Loucy (cell line): ENCODE measurements around the gene PLEKHA6.
A peak's percentile ranks its signal among the peaks of the same experiment; 100 is the strongest.

ENCODE experiments used
- H2AFZ ChIP-seq: fragments of 200-600 bp; sonication (generic); 2 replicates; pipeline ENCODE4 v1.6.0; 2016; ENCODE audit warnings: antibody characterized with exemption, mild to moderate bottlenecking, low read length, moderate library complexity
- H3F3A ChIP-seq: fragments of 200-600 bp; 2 replicates; pipeline ENCODE4 v1.6.0; 2016; ENCODE audit warnings: antibody characterized with exemption, low read depth, mild to moderate bottlenecking
- H3K27me3 ChIP-seq: fragments of 200-600 bp; sonication (generic); 2 replicates; pipeline ENCODE4 v1.6.1; 2014; ENCODE audit warnings: low read length, mild to moderate bottlenecking; ENCODE audit not compliant: insufficient read depth, poor library complexity, severe bottlenecking
- H3K36me3 ChIP-seq: fragments of 200-600 bp; sonication (generic); 2 replicates; pipeline ENCODE4 v1.6.1; 2016; ENCODE audit warnings: low read length; ENCODE audit not compliant: insufficient read depth
- H3K4me1 ChIP-seq: fragments of 200-600 bp; sonication (generic); 2 replicates; pipeline ENCODE4 v1.5.1; 2014; ENCODE audit warnings: low read length, mild to moderate bottlenecking; ENCODE audit not compliant: insufficient read depth, poor library complexity, severe bottlenecking
- H3K4me2 ChIP-seq: fragments of 200-600 bp; sonication (generic); 2 replicates; pipeline ENCODE4 v1.6.0; 2014; ENCODE audit warnings: antibody characterized with exemption, low read length, low read depth, mild to moderate bottlenecking; ENCODE audit not compliant: poor library complexity, severe bottlenecking
- H3K4me3 ChIP-seq: fragments of 200-600 bp; sonication (generic); 2 replicates; pipeline ENCODE4 v1.5.1; 2014; ENCODE audit warnings: low read length, mild to moderate bottlenecking, mixed read lengths; ENCODE audit not compliant: poor library complexity, severe bottlenecking
- H3K79me2 ChIP-seq: fragments of 200-600 bp; sonication (generic); 2 replicates; pipeline ENCODE4 v1.6.1; 2014; ENCODE audit warnings: low read length; ENCODE audit not compliant: insufficient read depth
- H3K9ac ChIP-seq: fragments of 200-600 bp; sonication (generic); 2 replicates; pipeline ENCODE4 v1.6.0; 2014; ENCODE audit warnings: mild to moderate bottlenecking, low read depth, low read length, moderate library complexity; ENCODE audit not compliant: poor library complexity, severe bottlenecking
- H3K9me2 ChIP-seq: fragments of 200-600 bp; sonication (generic); replicated peaks from 2 replicates; pipeline ENCODE4 v1.6.1; 2016; ENCODE audit warnings: low read depth, low read length, mixed read lengths
- H3K9me3 ChIP-seq: fragments of 200-600 bp; sonication (generic); 2 replicates; pipeline ENCODE4 v1.6.1; 2014; ENCODE audit warnings: mild to moderate bottlenecking, antibody characterized with exemption, low read length, low read depth; ENCODE audit not compliant: insufficient read depth
- H4K20me1 ChIP-seq: fragments of 200-600 bp; sonication (generic); 2 replicates; pipeline ENCODE4 v1.6.0; 2014; ENCODE audit warnings: antibody characterized with exemption, low read length, mild to moderate bottlenecking; ENCODE audit not compliant: insufficient read depth, poor library complexity, severe bottlenecking
- EZH2phosphoT487 ChIP-seq: fragments of 200-600 bp; IDR thresholded peaks from 2 replicates; pipeline ENCODE4 v1.6.1; 2018; ENCODE audit warnings: antibody characterized with exemption, mild to moderate bottlenecking, moderate library complexity, borderline replicate concordance
- TF ChIP-seq, protein P1 (sequence below): fragments of 200-600 bp; sonication (generic); conservative IDR thresholded peaks from 2 replicates; pipeline ENCODE4 v1.5.1; 2014; ENCODE audit warnings: mild to moderate bottlenecking, antibody characterized with exemption, low read length

The PLEKHA6 gene

DNA sequence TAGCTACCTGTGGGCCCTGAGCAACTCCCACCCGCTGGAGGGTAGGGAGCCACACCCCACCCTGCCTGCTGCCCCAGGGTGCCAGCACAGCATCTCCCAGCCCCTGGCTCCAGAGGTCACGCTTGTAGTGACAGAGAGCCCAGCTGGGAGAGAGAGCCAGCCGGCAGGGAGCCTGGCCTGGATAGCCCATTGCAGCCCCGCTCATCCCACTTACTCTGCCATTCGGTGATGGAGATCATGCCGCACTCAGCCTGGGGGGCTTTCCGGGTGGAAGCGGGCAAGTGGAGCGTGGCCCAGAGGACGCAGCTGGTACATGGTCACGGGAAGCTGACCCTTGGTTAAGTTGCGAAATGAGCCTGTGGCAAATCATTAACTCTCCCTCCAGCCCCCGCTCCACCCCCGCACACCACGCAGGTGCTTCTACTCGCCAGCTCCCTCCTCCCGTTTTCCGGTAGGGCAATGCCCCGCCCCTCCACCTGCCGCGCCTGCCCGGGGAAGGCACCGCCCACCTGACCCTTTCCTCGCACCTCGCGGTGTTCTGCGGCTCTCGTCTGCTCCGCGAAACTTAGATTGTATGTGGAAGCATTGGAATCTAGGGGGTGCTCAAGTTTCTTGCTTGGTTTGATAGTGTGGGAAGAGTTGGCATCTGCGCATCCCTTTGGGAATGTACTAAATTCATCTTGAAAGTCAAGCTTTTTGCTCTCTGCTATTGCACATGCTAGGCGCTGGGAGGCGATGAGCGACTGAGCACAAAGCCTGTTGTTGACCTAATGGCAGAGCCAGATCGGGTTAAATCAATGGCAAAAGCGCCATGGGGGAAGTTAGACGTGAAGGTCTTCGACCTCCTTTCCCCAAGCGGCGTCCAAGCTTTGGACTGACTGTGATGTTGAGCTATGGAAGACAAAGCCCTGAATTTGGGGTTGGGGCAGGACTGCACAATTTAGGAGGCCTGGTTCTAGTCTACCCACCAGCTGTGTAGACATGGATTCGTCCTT, 145.8 kb downstream of the PLEKHA6 start, which contains the start of gene GOLT1A:
TSS of gene GOLT1A (minus strand) at position 321 of the 995 bp plus-strand sequence. CDS start at position 239, 82 bp downstream.
- Histone ChIP-seq H3K9me3 (no peaks in the 10 kb centered on the region), H3K79me2 (no peaks in the 10 kb centered on the region), H3F3A (no peaks in the 10 kb centered on the region), H3K9me2 (no peaks in the 10 kb centered on the region), H3K36me3 (no peaks in the 10 kb centered on the region), H3K27me3 (no peaks in the 10 kb centered on the region), H3K4me2 (no peak within 1 kb of the TSS), H3K9ac (no peak within 1 kb of the TSS), H3K4me1 (no peaks in the 10 kb centered on the region), H2AFZ (no peak within 1 kb of the TSS), H4K20me1 (no peaks in the 10 kb centered on the region), H3K4me3 (no peak within 1 kb of the TSS)
- TF ChIP-seq, protein P1, sequence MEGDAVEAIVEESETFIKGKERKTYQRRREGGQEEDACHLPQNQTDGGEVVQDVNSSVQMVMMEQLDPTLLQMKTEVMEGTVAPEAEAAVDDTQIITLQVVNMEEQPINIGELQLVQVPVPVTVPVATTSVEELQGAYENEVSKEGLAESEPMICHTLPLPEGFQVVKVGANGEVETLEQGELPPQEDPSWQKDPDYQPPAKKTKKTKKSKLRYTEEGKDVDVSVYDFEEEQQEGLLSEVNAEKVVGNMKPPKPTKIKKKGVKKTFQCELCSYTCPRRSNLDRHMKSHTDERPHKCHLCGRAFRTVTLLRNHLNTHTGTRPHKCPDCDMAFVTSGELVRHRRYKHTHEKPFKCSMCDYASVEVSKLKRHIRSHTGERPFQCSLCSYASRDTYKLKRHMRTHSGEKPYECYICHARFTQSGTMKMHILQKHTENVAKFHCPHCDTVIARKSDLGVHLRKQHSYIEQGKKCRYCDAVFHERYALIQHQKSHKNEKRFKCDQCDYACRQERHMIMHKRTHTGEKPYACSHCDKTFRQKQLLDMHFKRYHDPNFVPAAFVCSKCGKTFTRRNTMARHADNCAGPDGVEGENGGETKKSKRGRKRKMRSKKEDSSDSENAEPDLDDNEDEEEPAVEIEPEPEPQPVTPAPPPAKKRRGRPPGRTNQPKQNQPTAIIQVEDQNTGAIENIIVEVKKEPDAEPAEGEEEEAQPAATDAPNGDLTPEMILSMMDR = 0 out of 2 replicates have a peak, but pooled peaks have one; percentile 19
- TF ChIP-seq EZH2phosphoT487 = no peak

DNA sequence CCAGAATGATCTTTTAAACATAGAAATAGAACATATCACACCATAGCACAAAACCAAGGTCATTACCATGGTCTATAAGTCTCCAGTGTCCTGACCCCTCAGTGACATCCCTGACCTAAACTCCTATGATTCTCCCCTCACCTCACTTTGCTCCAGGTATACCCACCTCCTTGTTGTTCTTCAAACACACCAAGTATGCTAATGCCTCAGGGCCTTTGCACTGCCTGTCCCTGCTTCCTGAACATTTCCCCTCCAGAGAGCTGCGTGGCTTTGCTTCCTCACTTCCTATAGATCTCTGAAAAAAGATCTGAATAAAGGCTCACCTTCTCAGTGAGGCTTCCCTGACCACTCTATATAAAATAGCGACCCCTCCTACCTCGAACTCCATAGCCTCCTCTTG, 147.0 kb downstream of the PLEKHA6 start:
- TF ChIP-seq, protein P1 = no peak
- no peak for TF ChIP-seq EZH2phosphoT487
- Histone ChIP-seq H3K9me2 (no peaks in the 10 kb centered on the region), H3K4me1 (no peaks in the 10 kb centered on the region), H3K4me3 (no peak overlapping the region), H3K79me2 (no peaks in the 10 kb centered on the region), H3F3A (no peaks in the 10 kb centered on the region), H3K36me3 (no peaks in the 10 kb centered on the region), H3K27me3 (no peaks in the 10 kb centered on the region), H4K20me1 (no peaks in the 10 kb centered on the region), H3K9ac (no peak overlapping the region), H3K4me2 (no peak overlapping the region), H3K9me3 (no peaks in the 10 kb centered on the region), H2AFZ (no peak overlapping the region)

DNA sequence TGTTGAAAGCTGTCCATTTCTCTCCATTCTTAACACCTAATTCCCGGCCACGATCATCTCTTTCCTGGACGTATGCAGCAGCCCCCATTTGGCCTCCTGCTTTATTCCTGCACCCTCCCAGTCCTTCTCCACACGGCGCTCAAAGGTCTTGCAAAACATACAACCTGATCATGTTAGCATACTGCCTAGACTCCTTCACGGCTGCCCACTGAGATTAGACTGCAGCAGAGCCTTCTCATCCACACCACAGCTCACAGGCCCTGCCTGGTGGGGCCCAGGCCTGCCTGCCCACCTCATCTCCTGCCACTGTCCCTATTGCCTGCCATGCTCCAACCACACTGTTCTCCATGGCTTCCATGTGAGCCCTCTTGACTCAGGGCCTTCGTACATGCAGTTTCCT, 148.7 kb downstream of the PLEKHA6 start:
- no peaks in the 10 kb centered on the region for H3F3A ChIP-seq
- H3K4me3 ChIP-seq = no peak overlapping the region
- H3K9ac ChIP-seq = no peak overlapping the region
- no peaks in the 10 kb centered on the region for H3K4me1 ChIP-seq
- H3K9me2 ChIP-seq = no peaks in the 10 kb centered on the region
- H3K36me3 ChIP-seq = no peaks in the 10 kb centered on the region
- no peak for TF ChIP-seq EZH2phosphoT487
- TF ChIP-seq, protein P1 = no peak
- no peaks in the 10 kb centered on the region for H3K27me3 ChIP-seq
- no peaks in the 10 kb centered on the region for H4K20me1 ChIP-seq
- no peaks in the 10 kb centered on the region for H3K79me2 ChIP-seq
- no peak overlapping the region for H3K4me2 ChIP-seq
- no peak overlapping the region for H2AFZ ChIP-seq
- H3K9me3 ChIP-seq = no peaks in the 10 kb centered on the region
